NCI-H2196 (cell line): ENCODE results near the gene FUS.
"Not testable (repeated sequence)": the region's sequence is repeated elsewhere in the genome, so short reads cannot be mapped to it uniquely, and the experiment has no call there.

ENCODE experiments used
- DNase-seq: peaks from one replicate; lab custom pipeline; 2025; ENCODE audit not compliant: unreplicated experiment; lab: John Stamatoyannopoulos, UW

The FUS gene

DNA sequence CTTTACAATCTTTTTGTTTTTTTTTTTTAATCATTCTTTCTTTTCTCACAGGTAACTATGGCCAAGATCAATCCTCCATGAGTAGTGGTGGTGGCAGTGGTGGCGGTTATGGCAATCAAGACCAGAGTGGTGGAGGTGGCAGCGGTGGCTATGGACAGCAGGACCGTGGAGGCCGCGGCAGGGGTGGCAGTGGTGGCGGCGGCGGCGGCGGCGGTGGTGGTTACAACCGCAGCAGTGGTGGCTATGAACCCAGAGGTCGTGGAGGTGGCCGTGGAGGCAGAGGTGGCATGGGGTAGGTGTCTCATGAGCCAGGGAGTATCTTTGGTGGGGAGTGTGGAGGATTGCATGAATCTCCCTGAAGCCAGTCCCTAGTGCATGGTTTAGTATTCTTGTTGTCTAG is 4.9 kb downstream of the FUS start:
- DNase-seq: no peak

DNA sequence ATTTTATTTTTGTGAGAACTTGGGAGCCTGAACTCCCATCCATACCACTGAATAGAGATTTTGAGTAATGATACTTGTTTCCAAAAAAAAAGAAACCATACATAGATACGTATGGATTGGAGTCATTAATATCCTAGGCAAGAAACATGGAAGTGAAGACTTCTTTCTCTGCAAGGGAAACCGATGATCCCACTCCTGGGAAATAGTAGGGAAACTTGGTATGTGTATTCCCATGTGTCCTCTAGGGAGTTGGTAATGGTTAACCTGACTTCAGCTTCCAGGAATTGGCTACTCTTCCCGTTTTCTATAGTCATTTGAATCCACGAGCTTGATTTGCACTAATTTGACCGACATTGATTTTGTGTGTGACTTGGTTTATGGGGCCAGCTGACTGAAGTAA is 5.4 kb downstream of the FUS start:
- DNase-seq: no peak

DNA sequence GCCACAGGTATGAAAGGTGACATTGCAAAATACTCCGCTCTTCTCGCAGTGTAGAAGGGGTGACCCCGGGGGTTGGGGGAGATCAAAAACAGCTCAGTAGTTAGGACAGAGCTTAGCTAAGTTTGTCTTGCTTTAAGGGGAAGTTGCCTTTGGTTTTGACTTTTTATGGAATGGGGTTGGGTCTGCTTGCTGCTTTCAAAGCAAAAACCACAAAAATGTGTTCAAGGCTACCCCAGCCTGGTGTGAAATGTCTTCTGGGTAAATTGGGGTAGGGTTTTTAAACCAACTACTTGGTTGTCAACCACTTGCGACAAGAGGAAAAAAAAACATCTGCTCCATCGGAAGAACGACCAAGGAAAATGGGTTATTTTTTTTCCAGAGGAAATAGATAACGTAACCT is 6.2 kb downstream of the FUS start:
- no peak for DNase-seq

GRCh38 chr16:31186930-31187807 is 7.2 kb downstream of the FUS start:
- no peak for DNase-seq

DNA sequence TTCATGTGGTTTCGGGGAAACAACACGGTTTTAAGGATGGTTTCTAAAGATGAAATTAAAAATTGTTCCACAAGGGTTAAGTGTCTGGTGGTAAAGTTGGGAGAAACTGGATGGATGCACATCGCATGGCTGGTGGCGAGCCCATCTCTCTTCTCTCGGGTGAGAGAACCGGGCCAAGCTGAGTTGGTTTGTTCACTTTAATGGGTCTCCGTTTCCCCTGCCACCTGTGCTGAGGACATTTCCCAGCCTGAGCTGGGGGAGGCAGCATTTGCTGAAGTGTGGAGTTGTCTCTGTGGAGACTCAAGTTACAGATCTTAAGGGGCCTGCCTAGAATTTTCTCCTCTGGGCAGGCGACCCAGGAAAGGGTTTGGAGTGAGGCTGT is 7.9 kb downstream of the FUS start:
- no peak for DNase-seq

GRCh38 chr16:31188450-31189411 is 8.8 kb downstream of the FUS start:
- no peak for DNase-seq

- no peak for DNase-seq
Measured at GRCh38 chr16:31189412-31189778, 9.5 kb downstream of the FUS start.

DNA sequence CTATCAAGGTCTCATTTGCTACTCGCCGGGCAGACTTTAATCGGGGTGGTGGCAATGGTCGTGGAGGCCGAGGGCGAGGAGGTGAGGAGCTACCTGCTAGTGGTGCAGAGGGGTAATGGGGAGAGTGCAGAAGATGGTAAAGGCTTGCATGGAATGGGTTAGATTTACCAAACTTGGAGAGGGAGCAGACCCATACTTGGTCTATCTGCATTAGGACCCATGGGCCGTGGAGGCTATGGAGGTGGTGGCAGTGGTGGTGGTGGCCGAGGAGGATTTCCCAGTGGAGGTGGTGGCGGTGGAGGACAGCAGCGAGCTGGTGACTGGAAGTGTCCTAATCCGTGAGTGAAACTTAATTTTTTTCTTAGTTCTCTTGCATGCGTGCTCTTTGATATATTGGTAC is 10.1 kb downstream of the FUS start:
- DNase-seq: no peak

- no peak for DNase-seq
Measured at GRCh38 chr16:31190818-31191444, 11.0 kb downstream of the FUS start.

GRCh38 chr16:31191697-31192428 is 11.9 kb downstream of the FUS start:
- DNase-seq: no peak

DNA sequence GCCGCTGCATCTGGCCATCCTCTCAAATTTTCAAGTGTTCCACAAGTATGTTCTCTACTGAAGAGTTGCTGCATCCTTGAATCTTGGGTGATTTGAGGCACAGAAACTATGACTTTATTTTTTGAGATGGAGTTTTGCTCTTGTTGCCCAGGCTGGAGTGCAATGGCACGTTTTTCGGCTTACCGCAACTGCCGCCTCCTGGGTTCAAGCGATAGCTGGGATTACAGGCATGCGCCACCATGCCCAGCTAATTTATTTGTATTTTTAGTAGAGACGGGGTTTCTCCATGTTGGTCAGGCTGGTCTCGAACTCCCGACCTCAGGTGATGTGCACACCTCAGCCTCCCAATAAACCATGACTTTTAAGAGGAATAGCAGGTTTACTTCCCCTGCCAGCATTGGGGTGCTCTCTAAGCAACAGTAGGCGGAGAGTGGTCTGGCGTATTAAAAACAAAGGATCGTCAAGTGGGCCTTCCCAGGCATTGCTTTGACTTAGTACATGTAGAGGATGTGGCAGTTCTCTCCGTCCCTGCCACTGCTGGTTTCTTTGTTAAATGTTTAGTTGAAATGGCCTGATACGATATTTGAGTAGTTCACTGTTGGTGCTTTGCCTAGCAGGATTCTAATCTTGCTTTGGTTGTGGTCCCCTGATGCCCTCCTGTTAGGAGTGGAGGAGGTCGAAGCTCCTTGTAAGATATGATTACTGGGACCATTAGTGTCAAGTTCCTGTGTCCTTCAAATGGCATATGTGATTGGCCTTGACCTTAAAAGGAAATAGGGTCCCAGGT is 13.1 kb downstream of the FUS start:
- no peak for DNase-seq

DNA sequence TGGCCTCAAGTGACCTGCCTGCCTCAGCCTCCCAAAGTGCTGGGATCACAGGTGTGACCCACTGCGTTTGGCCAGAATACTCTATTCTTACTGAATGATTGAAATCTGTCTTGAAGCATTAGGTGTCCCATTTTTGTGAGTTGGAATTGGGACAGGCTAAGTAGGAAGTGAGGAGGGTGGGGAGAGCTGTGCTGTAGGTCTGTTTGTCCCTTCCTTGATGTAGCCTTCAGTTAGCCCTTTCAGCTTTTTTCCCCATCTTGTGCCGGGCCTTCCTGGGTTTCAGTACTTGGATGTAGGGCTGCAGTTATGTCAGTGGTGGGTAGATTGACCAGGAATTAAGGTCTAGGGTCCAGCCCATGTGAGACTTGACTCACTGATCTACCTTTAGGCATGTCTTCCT is 13.9 kb downstream of the FUS start:
- DNase-seq: no peak

DNA sequence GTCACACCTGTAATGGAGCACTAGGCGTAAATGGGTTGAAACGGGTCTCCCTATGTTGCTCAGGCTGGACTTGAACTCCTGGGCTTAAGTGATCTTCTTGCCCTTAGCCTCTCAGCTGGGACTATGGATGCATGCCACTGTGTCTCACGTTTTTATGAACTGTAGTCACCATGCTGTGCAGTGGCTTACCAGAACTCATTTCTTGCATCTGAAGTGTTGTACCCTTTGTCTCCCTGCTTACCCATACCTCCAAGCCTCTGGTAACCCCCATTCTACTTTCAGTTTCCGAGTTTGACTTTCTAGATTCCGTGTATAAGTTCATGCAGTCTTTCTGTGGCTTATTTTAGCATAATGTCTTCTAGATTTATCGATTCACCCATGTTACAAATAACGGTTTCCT is 15.0 kb downstream of the FUS start:
- DNase-seq: no peak

- DNase-seq: not testable (repeated sequence)
Measured at GRCh38 chr16:31195861-31196260, 15.9 kb downstream of the FUS start.

DNA sequence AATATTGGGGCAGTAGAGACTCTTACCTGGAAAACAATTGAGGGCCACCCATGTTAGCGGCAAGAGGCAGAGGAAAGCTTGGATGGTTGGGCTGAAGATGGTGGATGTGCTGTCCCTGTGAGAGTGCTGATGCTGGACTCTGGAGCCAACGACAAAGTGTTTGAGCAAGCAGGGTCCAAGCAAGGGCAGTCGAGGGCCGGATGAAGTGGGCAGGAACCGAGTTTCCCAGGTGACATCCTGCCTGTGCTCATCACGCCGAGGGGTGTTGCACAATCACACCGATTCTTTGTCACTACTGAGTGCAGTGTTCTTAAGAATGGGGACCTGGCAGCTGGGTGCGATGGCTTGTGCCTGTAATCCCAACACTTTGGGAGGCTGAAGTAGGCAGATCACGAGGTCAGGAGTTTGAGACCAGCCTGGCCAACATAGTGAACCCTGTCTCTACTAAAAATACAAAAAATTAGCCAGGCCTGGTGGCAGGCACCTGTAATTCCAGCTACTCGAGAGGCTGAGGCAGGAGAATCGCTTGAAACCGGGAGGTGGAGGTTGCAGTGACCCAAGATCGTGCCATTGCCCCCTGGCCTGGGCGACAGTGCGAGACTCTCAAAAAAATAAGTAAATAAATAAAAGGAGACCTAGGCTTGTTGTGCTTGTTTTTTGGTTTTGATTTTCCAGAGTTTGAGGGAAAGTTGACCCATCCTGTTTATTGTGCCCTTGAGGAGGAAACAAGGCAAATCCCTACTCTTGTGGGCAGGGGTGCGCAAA is 16.6 kb downstream of the FUS start:
- DNase-seq: no peak

GRCh38 chr16:31198207-31198882 is 18.4 kb downstream of the FUS start:
- no peak for DNase-seq

- no peak for DNase-seq
Measured at GRCh38 chr16:31199430-31200041, 19.6 kb downstream of the FUS start.

- not testable (repeated sequence) for DNase-seq
Measured at GRCh38 chr16:31200111-31200510, 20.2 kb downstream of the FUS start.
